Measurements from ENCODE around the gene AP2B1.

The AP2B1 gene

DNA sequence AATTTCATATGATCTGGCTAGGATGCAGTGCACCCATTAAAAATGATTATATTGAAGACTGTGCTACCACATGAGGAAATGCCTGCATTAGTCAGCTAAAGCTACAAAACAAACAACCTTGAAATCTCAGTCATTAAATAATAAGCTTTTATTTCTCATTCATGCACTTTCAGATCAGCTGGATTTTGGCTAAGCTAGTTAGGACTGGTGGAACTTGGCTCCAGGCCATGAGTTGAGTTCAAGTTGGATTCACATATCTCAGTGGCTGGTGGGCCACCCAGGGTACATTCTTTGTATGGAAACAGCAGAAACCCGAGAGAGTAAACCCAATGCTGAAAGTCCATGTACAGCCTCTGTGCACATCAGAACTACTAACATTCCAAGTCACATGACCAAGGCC is 43.3 kb upstream of the AP2B1 start:
- peak; percentile 28 for DNase-seq (ENCODE audit: low read depth)
- no peak overlapping the region for H3K4me3 ChIP-seq (ENCODE audit: low read length)
- TF ChIP-seq, protein P1, sequence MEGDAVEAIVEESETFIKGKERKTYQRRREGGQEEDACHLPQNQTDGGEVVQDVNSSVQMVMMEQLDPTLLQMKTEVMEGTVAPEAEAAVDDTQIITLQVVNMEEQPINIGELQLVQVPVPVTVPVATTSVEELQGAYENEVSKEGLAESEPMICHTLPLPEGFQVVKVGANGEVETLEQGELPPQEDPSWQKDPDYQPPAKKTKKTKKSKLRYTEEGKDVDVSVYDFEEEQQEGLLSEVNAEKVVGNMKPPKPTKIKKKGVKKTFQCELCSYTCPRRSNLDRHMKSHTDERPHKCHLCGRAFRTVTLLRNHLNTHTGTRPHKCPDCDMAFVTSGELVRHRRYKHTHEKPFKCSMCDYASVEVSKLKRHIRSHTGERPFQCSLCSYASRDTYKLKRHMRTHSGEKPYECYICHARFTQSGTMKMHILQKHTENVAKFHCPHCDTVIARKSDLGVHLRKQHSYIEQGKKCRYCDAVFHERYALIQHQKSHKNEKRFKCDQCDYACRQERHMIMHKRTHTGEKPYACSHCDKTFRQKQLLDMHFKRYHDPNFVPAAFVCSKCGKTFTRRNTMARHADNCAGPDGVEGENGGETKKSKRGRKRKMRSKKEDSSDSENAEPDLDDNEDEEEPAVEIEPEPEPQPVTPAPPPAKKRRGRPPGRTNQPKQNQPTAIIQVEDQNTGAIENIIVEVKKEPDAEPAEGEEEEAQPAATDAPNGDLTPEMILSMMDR (IDR thresholded peaks at IDR 0.05; ENCODE audit: insufficient read depth, low read depth, low read length, missing control alignments) = no peak

DNA sequence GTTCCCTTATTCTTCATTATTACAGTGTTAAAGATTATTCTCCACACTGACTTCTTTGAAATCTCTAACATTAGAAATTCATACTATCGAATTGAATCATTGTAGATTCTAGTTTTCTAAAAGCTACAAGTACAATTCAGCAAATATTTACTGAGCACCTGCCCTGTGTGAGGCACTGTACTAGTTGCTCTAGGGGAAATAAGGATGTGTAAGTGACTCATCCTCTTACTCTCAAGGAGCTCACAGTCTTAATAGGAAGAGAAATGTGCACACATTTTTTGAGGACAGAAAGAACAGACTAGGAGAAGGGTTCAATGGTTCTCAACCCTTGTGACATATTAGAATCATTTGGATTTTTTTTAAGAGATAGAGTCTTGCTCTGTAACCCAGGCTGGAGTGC is 42.0 kb upstream of the AP2B1 start:
- peak; percentile 50 for DNase-seq (ENCODE audit: low read depth)
- TF ChIP-seq, protein P1 (IDR thresholded peaks at IDR 0.05; ENCODE audit: insufficient read depth, low read depth, low read length, missing control alignments) = no peak
- H3K4me3 ChIP-seq (ENCODE audit: low read length) = no peak overlapping the region

DNA sequence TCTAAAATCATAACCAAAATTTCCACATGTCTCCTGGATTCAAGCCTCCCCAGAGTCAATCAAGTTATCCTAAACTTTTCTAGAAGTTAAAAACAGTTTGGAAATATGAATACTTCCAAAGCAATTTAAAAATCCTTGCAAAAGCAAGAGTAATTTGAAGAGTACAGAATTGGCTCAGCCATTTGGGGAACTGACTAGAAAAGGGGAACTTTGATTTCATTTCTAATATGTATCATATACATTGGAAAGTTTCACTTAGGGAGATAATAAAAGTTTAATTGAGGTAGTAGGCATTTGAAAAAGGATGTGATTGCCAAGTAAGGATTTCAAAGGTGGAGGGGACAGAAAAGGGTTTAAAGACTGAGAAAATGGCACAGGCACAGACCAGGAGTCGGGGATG is 40.6 kb upstream of the AP2B1 start:
- H3K4me3 ChIP-seq (ENCODE audit: low read length) = no peak overlapping the region

DNA sequence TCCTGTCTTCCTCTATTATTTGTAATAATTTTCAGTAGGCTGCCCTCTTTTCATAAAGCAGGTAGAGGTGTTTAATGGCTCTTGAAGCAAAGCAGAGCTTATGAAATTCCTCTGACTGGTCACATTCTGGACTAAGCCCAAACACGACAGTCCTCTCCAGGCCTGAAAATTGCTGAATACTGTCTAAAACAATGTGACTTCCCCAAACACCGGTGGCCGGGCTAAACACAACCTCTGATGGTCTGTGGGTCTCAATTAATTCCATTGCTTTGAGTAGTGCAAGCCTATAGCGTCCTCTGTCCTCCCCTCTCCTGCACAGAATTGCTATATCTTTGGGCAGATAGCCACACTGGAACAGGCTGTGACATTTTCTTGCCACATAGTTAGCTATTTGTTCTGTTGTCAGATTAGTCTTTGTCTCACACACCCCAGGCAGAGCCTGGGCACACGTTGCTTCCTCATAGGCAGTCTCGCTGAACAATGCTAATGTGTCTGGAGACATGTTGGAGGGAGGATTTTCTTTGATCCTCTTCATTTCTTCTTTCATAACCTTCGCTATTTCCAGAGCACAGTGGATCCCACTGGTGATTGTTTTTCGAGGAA is 38.8 kb upstream of the AP2B1 start:
- H3K4me3 ChIP-seq (ENCODE audit: low read length) = no peak overlapping the region
- TF ChIP-seq, protein P1 (IDR thresholded peaks at IDR 0.05; ENCODE audit: insufficient read depth, low read depth, low read length, missing control alignments) = no peak
- DNase-seq (ENCODE audit: low read depth) = no peak

More for the DNA sequence above, 40.6 kb upstream of the AP2B1 start:
- no peak for DNase-seq (ENCODE audit: low read depth)
- TF ChIP-seq, protein P1 (IDR thresholded peaks at IDR 0.05; ENCODE audit: insufficient read depth, low read depth, low read length, missing control alignments) = no peak

DNA sequence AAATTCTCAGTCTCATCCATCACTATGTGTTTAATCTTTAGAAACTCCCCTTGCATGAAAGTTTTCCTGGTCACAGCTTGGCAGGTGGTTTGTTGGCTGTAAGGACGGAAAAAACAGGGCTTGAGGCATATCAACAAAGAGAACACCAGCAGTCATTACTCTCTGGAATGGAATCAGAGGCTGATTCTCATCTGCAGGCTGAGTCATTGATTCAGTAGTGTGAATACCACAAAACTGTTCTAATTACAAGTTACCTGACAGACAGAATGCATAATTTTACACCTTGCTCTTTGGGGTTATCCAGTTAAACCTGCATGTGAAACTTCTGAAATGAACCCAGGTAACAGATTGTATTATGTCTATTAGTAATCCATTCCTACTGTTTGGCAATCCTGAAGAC is 38.1 kb upstream of the AP2B1 start:
- TF ChIP-seq, protein P1 (IDR thresholded peaks at IDR 0.05; ENCODE audit: insufficient read depth, low read depth, low read length, missing control alignments) = no peak
- DNase-seq (ENCODE audit: low read depth) = peak; percentile 47
- no peak overlapping the region for H3K4me3 ChIP-seq (ENCODE audit: low read length)

DNA sequence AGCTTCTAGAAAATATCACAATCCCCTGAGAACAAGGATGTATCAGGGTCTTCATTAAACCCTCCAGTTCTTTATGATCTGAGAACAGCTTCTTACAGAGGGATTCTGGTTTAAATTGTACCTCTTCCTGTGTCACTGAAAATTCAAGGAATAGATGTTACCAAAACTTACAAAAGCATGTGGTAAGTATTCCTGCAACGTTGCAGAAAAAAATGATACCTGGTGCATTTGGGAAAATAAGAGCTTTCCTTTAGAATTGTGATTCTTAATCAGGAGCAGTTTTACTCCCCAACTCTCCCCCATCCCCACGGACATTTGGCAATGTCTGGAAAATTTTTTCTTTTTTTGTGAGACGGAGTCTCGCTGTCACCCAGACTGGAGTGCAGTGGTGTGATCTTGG is 33.8 kb upstream of the AP2B1 start:
- no peak for DNase-seq (ENCODE audit: low read depth)
- H3K4me3 ChIP-seq (ENCODE audit: low read length) = no peak overlapping the region
- TF ChIP-seq, protein P1 (IDR thresholded peaks at IDR 0.05; ENCODE audit: insufficient read depth, low read depth, low read length, missing control alignments) = no peak

DNA sequence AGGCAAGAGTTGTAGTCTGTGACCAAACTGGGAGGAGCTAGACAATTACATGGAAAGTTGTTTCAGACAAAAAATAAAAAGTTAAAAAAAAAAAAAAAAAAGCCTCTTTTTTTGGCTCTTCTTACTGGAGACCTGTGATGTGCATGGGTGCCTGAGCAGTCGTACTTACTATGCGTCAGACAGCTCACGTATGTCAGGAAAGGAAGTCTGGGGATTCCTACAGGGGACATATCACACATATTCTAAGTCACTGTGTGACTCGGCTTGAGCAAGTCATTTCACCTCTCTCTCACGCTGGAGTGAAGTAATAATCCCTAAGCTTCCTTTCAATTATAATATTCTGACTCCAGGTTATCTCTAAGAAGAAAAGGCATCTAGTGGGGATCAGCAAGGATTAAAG is 32.5 kb upstream of the AP2B1 start:
- DNase-seq (ENCODE audit: low read depth) = peak; percentile 25
- TF ChIP-seq, protein P1 (IDR thresholded peaks at IDR 0.05; ENCODE audit: insufficient read depth, low read depth, low read length, missing control alignments) = no peak

More for the DNA sequence above, 32.5 kb upstream of the AP2B1 start:
- H3K4me3 ChIP-seq (ENCODE audit: low read length) = no peak overlapping the region
